ENCODE measurements around the gene TM9SF2.

Gene TM9SF2

GRCh38 chr13:99507551-99507950 lies 6.3 kb downstream of the TM9SF2 start:
- TF ChIP-seq GATA2 (IDR thresholded peaks at IDR 0.05; ENCODE audit: low read depth, low read length) (no peak), GATA3 (IDR thresholded peaks at IDR 0.05; ENCODE audit: low read depth, low read length) (no peak)

- TF ChIP-seq GATA3 (IDR thresholded peaks at IDR 0.05; ENCODE audit: low read depth, low read length) (no peak), GATA2 (IDR thresholded peaks at IDR 0.05; ENCODE audit: low read depth, low read length) (no peak)
Observed at GRCh38 chr13:99507986-99508385, 6.7 kb downstream of the TM9SF2 start.

- TF ChIP-seq GATA2 (IDR thresholded peaks at IDR 0.05; ENCODE audit: low read depth, low read length): no peak
Observed at GRCh38 chr13:99509479-99509878, 8.2 kb downstream of the TM9SF2 start.

- TF ChIP-seq GATA3 (IDR thresholded peaks at IDR 0.05; ENCODE audit: low read depth, low read length) (no peak), GATA2 (IDR thresholded peaks at IDR 0.05; ENCODE audit: low read depth, low read length) (no peak)
Observed at GRCh38 chr13:99514801-99515200, 13.5 kb downstream of the TM9SF2 start.

GRCh38 chr13:99516153-99516929 lies 15.1 kb downstream of the TM9SF2 start:
- TF ChIP-seq GATA2 (IDR thresholded peaks at IDR 0.05; ENCODE audit: low read depth, low read length) (no peak), GATA3 (IDR thresholded peaks at IDR 0.05; ENCODE audit: low read depth, low read length) (no peak)

- TF ChIP-seq GATA3 (IDR thresholded peaks at IDR 0.05; ENCODE audit: low read depth, low read length): no peak
- TF ChIP-seq GATA2 (IDR thresholded peaks at IDR 0.05; ENCODE audit: low read depth, low read length): no peak
Observed at GRCh38 chr13:99517577-99517976, 16.3 kb downstream of the TM9SF2 start.

GRCh38 chr13:99517984-99518383 lies 16.7 kb downstream of the TM9SF2 start:
- TF ChIP-seq GATA2 (IDR thresholded peaks at IDR 0.05; ENCODE audit: low read depth, low read length) (no peak), GATA3 (IDR thresholded peaks at IDR 0.05; ENCODE audit: low read depth, low read length) (no peak)

GRCh38 chr13:99522298-99522697 lies 21.0 kb downstream of the TM9SF2 start:
- no peak for TF ChIP-seq GATA2 (IDR thresholded peaks at IDR 0.05; ENCODE audit: low read depth, low read length)
- TF ChIP-seq GATA3 (IDR thresholded peaks at IDR 0.05; ENCODE audit: low read depth, low read length): no peak

- no peak for TF ChIP-seq GATA2 (IDR thresholded peaks at IDR 0.05; ENCODE audit: low read depth, low read length)
- no peak for TF ChIP-seq GATA3 (IDR thresholded peaks at IDR 0.05; ENCODE audit: low read depth, low read length)
Observed at GRCh38 chr13:99523838-99524237, 22.6 kb downstream of the TM9SF2 start.

- no peak for TF ChIP-seq GATA2 (IDR thresholded peaks at IDR 0.05; ENCODE audit: low read depth, low read length)
Observed at GRCh38 chr13:99525967-99526366, 24.7 kb downstream of the TM9SF2 start.

GRCh38 chr13:99526549-99526948 lies 25.3 kb downstream of the TM9SF2 start:
- TF ChIP-seq GATA2 (IDR thresholded peaks at IDR 0.05; ENCODE audit: low read depth, low read length): no peak
- no peak for TF ChIP-seq GATA3 (IDR thresholded peaks at IDR 0.05; ENCODE audit: low read depth, low read length)

- TF ChIP-seq GATA2 (IDR thresholded peaks at IDR 0.05; ENCODE audit: low read depth, low read length): no peak
Observed at GRCh38 chr13:99527301-99527700, 26.0 kb downstream of the TM9SF2 start.

GRCh38 chr13:99528547-99528946 lies 27.3 kb downstream of the TM9SF2 start:
- TF ChIP-seq GATA3 (IDR thresholded peaks at IDR 0.05; ENCODE audit: low read depth, low read length): no peak
- no peak for TF ChIP-seq GATA2 (IDR thresholded peaks at IDR 0.05; ENCODE audit: low read depth, low read length)

GRCh38 chr13:99536023-99536422 lies 34.8 kb downstream of the TM9SF2 start:
- no peak for TF ChIP-seq GATA2 (IDR thresholded peaks at IDR 0.05; ENCODE audit: low read depth, low read length)
- no peak for TF ChIP-seq GATA3 (IDR thresholded peaks at IDR 0.05; ENCODE audit: low read depth, low read length)

GRCh38 chr13:99540530-99540929 lies 39.3 kb downstream of the TM9SF2 start:
- TF ChIP-seq GATA3 (IDR thresholded peaks at IDR 0.05; ENCODE audit: low read depth, low read length) (no peak), GATA2 (IDR thresholded peaks at IDR 0.05; ENCODE audit: low read depth, low read length) (no peak)

Data from SH-SY5Y (cell line).